GM11168 (cell line): ENCODE measurements around the gene KEL.
"Not testable (repeated sequence)": the region's sequence is repeated elsewhere in the genome, so short reads cannot be mapped to it uniquely, and the experiment has no call there.

Experiments used
- in situ Hi-C: fragments of 300-500 bp; cut with MboI; formaldehyde crosslinking; loops from one replicate; pipeline ENCODE4 v1.12.0; 2022; ENCODE audit warnings: low sequenced_read_pairs; ENCODE audit not compliant: unreplicated experiment

Gene KEL, protein sequence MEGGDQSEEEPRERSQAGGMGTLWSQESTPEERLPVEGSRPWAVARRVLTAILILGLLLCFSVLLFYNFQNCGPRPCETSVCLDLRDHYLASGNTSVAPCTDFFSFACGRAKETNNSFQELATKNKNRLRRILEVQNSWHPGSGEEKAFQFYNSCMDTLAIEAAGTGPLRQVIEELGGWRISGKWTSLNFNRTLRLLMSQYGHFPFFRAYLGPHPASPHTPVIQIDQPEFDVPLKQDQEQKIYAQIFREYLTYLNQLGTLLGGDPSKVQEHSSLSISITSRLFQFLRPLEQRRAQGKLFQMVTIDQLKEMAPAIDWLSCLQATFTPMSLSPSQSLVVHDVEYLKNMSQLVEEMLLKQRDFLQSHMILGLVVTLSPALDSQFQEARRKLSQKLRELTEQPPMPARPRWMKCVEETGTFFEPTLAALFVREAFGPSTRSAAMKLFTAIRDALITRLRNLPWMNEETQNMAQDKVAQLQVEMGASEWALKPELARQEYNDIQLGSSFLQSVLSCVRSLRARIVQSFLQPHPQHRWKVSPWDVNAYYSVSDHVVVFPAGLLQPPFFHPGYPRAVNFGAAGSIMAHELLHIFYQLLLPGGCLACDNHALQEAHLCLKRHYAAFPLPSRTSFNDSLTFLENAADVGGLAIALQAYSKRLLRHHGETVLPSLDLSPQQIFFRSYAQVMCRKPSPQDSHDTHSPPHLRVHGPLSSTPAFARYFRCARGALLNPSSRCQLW

DNA sequence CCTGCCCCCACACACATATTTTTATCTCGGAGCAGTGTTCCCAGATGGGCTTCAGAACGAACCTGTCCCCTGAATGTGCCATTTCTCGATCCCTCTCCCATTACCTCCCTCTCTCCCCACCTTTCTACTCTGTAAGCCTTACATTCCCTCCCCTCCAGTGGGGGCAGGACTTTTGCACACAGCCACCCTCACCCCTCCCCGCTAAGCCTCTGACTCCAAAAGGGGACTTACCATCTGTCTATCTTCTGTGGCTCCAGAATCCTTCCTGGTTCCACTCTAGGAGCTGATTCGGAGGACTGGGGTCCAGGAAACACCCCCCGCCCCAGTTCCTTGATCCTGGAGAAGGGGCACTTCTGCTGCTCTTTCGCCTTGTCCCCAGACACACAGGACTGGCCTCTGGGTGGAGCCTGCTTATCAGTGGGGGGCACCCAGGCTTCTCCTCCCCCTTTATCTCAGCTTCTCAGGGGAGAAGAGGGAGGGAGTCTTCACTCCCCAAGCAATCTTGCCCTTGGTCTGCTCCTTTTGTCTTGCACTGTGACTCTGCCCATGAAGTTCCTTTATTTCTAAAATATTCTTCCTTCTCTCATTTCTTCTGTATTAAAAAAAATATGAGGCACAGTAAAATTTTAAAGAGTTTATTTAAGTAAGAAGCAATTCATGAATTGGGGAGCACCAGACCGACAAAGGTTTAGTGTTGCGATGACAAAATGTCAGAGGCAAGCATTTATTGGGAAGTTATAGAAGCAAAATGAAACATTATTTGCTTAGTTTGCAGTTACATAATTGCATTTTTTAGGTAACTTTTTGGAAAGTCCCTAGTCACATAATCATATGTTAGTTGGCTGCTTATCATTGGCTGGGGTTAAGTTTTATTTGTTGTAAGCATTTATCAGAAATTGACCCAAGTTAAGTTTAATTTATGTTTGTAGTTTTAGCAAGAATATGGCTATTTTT, at the start of gene KEL:
KEL (minus strand) TSS at position 391 of the 954 bp plus-strand sequence; CDS start at position 234, 157 bp downstream.
- in situ Hi-C loops = no loop called here

DNA sequence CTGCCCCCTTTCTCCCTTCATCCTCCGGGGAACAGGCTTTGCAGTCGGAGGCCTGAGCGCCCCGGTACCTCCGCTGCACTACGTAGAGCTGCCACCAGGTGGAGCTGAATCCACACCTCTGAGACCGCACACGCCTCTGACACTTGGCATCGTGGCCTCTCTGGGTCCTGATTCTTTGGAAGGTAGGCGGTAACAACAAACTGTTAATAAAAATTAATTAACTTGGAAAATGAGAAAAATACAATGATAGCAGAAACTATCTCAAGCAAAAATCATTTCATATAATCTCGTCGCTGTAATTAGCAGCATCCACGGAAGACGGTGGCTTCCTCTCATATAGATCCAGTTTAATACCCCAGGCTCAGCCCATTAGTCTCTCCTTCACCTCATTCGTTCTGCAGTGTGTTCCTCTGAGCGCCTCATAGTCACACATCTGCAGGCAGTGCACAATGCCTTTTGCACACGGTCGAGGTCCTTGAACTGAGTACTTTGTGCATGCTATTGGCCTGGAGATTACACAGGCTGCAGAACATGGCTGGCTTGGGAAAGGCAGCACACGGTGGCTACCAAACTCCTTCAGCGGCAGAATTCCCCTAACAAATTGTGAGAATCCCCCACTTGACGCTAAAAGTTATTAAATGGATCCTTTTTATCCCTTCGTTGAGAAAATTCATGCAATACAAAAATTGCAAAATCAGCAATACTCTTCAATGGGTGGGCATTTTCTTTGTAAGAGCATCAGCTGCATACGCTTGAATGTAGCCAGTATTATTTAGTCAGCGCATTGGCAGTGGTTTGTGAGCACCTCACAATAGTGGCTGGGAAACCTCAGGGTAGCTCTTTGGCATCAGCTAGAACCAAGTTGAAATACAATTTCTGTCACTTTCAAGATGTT, 46.1 kb upstream of the KEL start:
- in situ Hi-C loops = no loop called here

DNA sequence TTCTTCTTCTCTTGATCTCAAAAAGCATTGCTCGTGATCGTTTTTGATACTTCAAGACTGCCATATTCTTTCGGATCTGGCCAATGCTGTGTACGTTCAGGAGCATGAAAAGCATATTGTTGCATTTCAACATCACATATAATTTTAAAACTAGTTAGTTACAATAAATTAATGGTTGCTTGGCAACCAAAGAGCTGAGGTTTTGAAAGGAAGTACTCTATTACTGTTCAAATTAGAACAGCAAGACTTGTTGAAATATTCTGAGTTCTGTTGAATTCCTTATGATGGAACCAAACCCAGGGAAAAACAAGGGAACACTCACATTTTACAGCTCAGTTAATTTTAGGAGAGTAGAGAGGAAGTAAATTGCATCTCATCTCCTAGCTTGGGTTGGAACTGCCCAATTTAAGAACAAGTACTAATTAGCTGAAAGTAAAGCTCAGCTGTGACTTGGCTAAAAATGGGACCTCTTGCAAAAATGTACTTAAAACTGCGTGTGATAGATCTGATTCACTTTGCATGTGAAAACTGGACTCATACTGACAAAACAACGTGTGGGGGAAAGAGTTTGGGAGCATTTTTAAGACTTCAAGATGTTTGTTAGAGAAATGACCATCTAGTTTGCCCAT, 43.6 kb upstream of the KEL start:
- in situ Hi-C loops = no loop called here

DNA sequence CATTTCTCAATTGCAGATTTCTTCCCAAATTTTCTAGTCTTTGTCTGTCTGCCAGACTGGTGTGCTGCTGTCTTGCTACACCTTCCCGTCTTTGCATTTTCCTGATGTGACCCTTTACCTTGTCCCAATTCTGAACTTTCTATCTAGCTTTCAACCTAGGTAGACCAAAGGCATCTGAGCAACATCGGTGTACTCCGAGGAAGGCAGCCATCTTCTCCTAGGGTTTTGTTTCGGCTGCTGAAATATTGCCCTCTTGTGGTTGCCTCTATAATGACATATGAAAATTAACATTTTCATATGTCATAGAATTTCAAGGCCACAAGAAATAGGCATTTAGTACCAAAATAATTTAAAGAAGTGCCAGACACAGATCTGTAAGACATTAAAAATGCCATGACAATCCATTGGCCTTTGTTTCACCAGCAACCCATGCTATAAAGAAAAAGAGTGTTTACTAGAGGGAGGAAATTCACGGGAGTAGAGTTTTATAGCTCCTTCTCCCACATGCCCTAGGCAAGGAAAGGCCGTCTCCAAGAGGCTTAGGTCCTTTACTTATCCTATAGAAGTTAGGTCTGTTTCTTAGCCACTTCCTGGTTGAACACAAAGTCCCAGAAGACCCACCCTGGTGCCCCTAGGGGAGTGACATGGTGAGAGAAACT, 41.4 kb upstream of the KEL start:
- in situ Hi-C loops = no loop called here

DNA sequence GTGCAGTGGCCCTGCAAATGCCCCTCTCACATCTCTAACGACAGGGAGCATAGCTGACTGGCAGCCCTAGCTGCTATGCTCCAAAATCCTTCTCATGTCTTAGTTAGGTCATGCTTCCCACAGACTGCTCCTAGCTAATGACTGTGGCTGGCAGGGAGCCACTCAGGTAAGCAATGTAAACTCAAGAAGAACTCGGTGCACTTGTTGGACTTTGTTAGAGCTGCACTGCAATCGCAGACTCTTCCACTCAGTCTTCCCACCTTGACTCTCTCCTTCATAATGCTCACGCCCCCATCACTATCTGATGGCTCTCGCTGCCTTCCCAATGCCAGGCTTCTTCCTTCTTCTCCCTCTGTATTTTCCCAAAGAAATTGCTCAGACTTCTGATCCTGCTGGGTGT, 40.7 kb upstream of the KEL start:
- in situ Hi-C loops = no loop called here

DNA sequence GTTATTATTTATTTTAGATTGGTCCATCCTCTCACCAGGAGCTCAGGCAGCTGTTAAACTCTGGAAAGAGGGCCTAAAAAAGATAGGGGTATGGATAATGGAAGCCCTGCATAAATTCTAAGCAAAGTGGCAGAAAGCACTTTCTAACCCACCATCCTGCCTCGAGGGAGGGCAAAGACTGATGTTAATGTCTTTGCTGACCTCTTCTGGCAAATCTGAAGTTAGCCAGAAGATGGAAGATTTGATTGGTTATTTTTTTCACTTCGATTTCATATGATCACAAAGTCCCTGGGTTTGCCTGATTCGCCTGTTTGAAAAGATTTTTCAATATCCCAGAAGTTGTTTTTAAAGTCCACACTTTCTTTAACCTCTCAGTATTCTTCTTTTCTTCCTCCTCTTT, 39.9 kb upstream of the KEL start:
- in situ Hi-C loops = no loop called here

DNA sequence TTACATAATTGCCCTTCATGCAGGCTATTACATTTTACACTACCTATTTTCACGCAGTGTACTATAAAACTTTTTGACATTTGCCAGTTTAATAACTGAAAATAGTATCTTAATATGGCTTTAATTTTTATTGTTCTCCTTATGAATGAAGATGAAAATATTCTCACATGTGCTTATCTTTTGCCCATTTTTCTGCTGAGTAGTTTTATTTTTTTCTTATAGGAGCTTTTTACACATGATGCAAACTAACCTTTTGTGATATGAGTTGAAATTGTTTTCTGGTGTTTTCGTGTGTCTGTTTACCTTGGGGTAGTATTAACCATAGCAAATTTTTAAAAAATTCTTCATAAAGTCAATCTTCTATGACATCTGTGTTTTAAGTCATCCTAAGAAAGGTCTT, 38.5 kb upstream of the KEL start:
- in situ Hi-C loops = no loop called here

DNA sequence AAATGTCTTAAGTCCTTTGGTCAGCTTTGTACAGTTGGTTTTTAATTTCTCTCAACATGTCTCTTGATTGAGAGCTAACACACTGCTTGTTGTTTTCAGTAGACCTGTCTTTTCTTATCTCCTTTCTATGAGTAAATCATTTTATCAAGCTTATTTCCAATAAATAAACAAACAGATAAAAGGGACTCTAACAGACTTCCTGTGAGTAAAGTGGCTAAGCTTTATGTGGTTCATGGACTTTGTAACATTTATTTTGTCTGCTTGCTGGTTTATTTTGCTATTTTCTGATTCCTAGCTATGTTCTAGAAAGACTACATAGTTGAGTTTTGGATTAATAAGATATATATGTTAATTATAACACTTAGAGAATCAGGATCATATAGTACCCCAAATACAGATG, 37.6 kb upstream of the KEL start:
- in situ Hi-C loops = no loop called here

DNA sequence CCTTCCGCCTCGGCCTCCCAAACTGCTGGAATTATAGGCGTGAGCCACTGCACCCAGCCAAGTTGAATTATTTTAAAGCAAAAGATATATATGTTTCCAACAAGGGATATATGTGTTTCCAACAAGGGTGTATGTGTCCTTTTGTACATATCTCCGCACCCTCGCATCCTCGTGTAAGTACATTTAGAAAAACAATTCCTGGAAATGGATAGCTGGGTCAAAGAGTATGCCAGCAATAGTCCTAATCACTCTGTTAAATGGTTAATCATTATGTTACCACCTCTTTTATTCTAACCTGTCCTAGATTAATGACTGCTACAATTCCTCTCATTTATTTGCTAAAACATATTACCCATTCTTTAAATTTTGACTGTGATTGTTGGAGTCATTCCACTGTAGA, 36.8 kb upstream of the KEL start:
- in situ Hi-C loops = no loop called here

DNA sequence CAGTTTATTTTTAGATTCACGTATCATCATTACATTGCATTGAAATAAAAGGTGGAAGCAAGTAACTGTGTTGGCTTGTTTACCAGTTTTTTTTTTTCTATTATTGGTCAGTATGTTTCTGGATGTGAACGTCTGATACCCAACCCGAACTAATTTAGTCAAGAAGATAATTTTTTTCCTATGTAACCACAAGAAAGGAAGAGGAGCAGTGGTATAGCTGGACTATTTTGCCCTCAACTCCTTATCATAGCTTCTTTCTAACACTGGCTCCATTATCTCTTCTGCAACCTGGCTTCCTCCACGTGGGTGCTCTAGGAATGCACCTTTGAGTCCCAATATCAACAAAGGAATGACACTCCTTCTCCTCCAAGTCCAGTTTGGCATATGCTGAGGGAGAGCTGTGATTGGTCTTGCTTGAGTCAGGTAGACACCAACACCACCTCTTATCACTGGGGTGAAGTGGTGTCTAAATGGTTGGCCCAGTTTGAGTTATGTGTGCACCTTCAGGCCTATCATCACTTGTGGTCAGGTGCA, 35.4 kb upstream of the KEL start:
- in situ Hi-C loops = no loop called here

DNA sequence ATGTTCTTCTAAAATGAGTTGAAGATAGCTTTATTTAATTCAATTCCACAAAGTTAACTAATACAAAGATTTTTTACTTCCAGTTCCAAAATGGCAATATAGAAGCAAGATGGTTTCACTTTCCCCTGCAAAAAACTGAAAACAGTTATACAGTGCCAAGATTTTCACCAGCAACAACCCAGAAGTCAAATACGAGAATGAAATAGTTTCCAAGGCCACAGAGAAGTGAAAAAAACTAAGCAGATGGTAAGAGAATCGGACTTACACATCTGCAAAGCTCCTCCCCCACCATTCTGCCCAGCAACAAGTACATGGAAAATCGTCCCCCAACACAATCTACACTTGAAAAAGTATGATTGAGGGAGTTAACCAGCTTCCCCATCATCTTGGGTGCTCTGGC, 30.3 kb upstream of the KEL start:
- in situ Hi-C loops = no loop called here

DNA sequence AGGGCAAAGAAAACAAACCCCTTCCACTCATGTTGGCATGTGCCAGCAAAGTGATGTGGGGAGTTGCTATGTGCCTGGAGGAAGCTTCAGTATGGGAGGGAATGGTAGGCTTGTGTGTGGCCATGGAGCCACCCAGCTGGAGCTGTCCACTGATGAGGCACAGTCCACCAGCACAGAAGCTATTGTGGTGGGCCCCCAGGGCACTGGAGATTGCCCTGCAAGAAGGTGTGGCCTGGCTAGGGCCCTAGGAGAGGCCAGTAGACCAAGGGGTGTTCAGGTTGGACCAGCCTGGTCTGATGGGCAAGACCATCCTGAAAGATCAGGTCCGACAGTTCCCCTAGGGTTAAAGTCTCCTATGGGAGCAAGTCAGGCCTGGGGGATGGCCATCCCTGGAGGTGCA, 22.1 kb upstream of the KEL start:
- in situ Hi-C loops = no loop called here

DNA sequence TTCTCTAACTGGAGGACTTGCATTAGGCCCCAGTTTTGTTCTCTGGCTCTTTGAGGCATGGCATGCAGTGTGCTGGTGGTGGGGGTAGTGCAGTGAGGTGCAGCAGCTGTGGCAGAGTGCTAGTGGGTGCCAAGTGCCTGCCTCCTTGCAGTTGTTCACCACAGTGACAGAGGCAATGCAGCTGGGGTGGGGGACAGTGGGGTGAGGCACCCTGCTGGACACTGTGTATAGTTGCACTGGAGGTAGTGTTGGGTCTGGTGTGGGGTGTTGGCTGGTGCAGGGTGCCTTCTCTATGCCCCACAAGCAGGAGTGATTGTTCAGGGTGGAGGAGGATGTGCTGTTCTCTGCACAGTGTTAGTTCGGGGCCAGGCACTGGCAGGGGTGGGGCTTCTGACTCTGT, 21.7 kb upstream of the KEL start:
- in situ Hi-C loops = no loop called here

DNA sequence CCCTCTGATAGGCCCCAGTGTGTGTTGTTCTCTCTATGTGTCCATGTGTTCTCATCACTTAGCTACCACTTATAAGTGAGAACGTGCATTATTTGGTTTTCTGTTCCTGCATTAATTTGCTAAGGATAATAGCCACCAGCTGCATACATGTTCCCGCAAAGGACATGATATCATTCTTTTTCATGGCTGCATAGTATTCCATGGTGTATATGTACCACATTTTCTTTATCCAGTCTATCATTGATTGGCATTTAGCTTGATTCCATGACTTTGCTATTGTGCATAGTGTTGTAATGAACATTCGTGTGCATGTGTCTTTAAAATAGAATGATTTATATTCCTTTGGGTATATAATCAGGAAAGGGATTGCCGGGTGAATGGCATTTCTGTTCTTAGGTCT, 16.2 kb upstream of the KEL start:
- in situ Hi-C loops = not testable (repeated sequence)

DNA sequence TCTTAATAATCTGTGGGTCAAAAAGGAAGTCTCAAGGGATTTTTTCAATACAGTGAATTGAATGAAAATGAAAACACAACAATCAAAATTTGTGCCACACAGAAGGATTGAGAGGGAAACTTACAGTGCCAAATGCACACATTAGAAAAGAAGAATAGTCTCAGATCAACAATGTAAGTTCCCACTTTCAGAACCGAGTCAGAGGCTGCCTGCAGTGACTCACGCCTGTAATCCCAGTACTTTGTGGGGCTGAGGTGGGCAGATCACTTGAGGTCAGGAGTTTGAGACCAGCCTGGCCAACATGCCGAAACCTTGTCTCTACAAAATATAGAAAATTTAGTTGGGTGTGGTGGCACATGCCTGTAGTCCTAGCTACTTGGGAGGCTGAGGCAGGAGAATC, 12.5 kb upstream of the KEL start:
- in situ Hi-C loops = no loop called here

DNA sequence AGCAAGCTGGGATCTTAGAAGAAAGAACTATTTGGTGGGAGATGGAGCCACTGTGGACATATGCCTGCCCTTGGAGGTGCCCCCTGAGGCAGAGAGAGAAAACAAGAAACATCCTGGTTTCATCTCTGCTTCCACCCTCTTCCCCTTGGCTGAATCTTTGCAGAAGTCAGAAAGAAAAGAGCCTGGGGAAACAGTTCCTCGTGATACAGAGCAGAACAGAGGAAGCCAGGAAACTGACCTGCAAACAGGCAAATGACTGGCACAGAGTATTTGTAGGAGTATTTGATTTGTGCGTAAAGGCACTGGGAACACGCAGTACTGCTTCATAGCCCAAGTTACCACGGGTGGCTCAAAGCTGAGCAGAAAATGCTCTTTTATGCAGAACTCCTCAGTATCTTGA, 7.0 kb upstream of the KEL start:
- in situ Hi-C loops = no loop called here

DNA sequence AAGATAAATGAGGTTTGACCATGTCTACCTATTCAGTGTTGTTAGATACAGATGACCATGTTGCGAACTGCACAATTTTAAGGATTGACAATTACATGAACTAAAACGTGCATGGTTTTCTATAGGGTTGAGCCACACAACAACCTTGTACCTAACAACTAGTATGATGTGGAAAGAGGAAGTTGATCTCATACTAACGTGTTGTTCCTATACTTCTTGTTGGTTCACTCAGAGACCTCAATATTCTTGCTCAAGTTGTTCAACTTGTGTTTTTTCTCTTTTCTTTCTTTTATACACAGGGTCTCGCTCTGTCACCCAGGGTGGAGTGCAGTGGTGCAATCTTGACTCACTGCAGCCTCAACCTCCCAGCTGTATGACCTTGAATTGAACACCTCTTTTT, 6.1 kb upstream of the KEL start:
- in situ Hi-C loops = no loop called here

DNA sequence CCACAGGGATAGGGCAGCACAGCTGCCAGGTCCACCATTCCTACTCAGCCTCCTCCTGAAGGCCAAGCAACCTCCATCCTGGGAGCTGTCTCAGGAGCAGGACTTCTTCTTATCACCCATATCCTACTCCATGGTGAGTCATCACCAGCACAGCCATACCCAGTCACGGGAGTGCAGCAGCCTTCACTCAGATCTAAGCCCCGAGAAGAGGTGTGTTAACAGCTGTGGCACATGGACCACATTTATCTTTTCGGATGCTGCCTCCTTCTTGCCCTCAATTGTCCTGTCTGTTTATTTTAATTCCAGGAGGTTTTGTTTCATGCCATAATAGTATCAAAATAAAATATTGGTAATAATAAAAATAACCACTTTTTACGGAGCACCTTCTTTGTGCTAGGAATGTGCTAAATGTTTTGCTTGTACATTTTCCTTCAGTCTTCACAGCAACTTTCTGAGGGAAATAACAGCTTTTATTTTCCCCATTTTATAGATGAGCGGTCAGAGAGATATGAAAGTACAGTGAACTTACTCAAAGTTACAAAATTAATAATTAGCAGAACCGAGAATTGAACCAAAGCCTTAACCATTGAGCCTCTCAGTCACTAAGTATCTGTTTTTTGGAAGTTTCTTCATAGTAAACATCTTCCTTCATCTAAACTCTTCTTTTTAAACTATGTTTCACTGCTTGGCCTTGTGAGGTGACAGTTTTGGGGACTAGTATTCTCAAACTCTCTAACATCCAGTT, 2.5 kb upstream of the KEL start:
- in situ Hi-C loops = no loop called here
